BJ (cell line): ENCODE measurements around the gene ARHGAP8. TPM values are rescaled to one million over a fixed set of nuclear protein-coding genes. Genes with fewer than 3 reads are reported as not detected.

Experiments used
- CTCF ChIA-PET: fragments of 350-600 bp; formaldehyde crosslinking; extraction: SDS; loops from one replicate; lab custom pipeline; 2021; ENCODE audit warnings: antibody characterized with exemption, inconsistent platforms; lab: Yijun Ruan, JAX
- POLR2A ChIA-PET: fragments of 300-600 bp; sonication (Branson Sonifier 250); formaldehyde crosslinking; extraction: SDS; loops from one replicate; lab custom pipeline; 2021; ENCODE audit warnings: antibody characterized with exemption; lab: Charles Lee
- DNase-seq: peaks from one replicate; pipeline ENCODE4 v3.0.0-alpha.2; 2011; ENCODE audit warnings: low read depth
- H3K27me3 ChIP-seq: 2 replicates; pipeline ENCODE4 v1.6.0; 2011; ENCODE audit warnings: low read length; ENCODE audit not compliant: control insufficient read depth, insufficient read depth
- H3K36me3 ChIP-seq: 2 replicates; pipeline ENCODE4 v1.5.1; 2011; ENCODE audit warnings: low read length; ENCODE audit not compliant: control insufficient read depth, insufficient read depth
- H3K4me3 ChIP-seq: 2 replicates; pipeline ENCODE4 v1.5.1; 2011; ENCODE audit warnings: low read depth, mild to moderate bottlenecking, control low read depth, low read length
- CTCF ChIP-seq: IDR thresholded peaks from 2 replicates; pipeline ENCODE4 v1.5.1; 2011; ENCODE audit warnings: low read depth, mild to moderate bottlenecking, control low read depth, inconsistent platforms, low read length, moderate library complexity; ENCODE audit not compliant: insufficient read depth
- polyA plus RNA-seq: library from polyadenylated mRNA; depleted of rRNA; stranded (reverse); fragments of >200 nt; gene quantifications from 2 replicates; pipeline ENCODE4 v1.2.3, GENCODE V29; 2011

ARHGAP8 gene
- polyA plus RNA-seq, 1 experiment, result 0.39 TPM

- Histone ChIP-seq H3K36me3 (no peaks in the 10 kb centered on the region), H3K27me3 (peaks cover 19% of the 10 kb centered on the region), H3K4me3 (no peak overlapping the region)
- ChIA-PET CTCF (interaction anchor here (0.6 to 1.2 kb wide), 4 partner anchors 8 to 521 kb away, joined by 3 to 4 read pairs (median 3); no protein-coding TSS in a partner anchor), POLR2A (no interaction called here)
- DNase-seq, result no peak
- TF ChIP-seq CTCF, result no peak
Observed at GRCh38 chr22:44825310-44826150, 73.2 kb downstream of the ARHGAP8 start.

GRCh38 chr22:44827666-44828190 lies 75.4 kb downstream of the ARHGAP8 start:
- DNase-seq, result no peak

GRCh38 chr22:44828193-44828592 lies 75.8 kb downstream of the ARHGAP8 start:
- Histone ChIP-seq H3K4me3 (no peak overlapping the region), H3K27me3 (peaks cover 3% of the 10 kb centered on the region), H3K36me3 (no peaks in the 10 kb centered on the region)
- peak; percentile 51 for TF ChIP-seq CTCF
- ChIA-PET CTCF (interaction anchor here (0.7 to 1.3 kb wide), 3 partner anchors 10 to 268 kb away, joined by 3 read pairs; no protein-coding TSS in a partner anchor), POLR2A (no interaction called here)
- no peak for DNase-seq

More at GRCh38 chr22:44827666-44828190, 75.4 kb downstream of the ARHGAP8 start:
- Histone ChIP-seq H3K4me3 (no peak overlapping the region), H3K36me3 (no peaks in the 10 kb centered on the region), H3K27me3 (peaks cover 7% of the 10 kb centered on the region)
- CTCF ChIA-PET, result interaction anchor here (0.9 to 1.3 kb wide), 3 partner anchors 20 to 268 kb away, joined by 3 to 4 read pairs (median 3); no protein-coding TSS in a partner anchor
- POLR2A ChIA-PET, result no interaction called here
- TF ChIP-seq CTCF, result no peak

GRCh38 chr22:44831885-44832284 lies 79.5 kb downstream of the ARHGAP8 start:
- TF ChIP-seq CTCF, result no peak
- H3K4me3 ChIP-seq, result no peak overlapping the region
- POLR2A ChIA-PET, result no interaction called here
- DNase-seq, result no peak
- CTCF ChIA-PET, result no interaction called here
- peaks cover 1% of the 10 kb centered on the region for H3K27me3 ChIP-seq
- no peaks in the 10 kb centered on the region for H3K36me3 ChIP-seq

GRCh38 chr22:44834065-44834464 lies 81.7 kb downstream of the ARHGAP8 start:
- no peak overlapping the region for H3K4me3 ChIP-seq
- DNase-seq, result no peak
- H3K27me3 ChIP-seq, result peaks cover 4% of the 10 kb centered on the region
- TF ChIP-seq CTCF, result no peak
- H3K36me3 ChIP-seq, result no peaks in the 10 kb centered on the region
- CTCF ChIA-PET, result no interaction called here
- POLR2A ChIA-PET, result no interaction called here
